HCT116 (cell line): ENCODE results near the gene SRPK2. TPM values are rescaled to one million over a fixed set of nuclear protein-coding genes. Genes with fewer than 3 reads are reported as not detected.

Source experiments
- ATAC-seq: fragments of 200-7000 bp; cut with Tn5 transposase; 2 replicates; pipeline ENCODE4 v1.9.1; 2020; ENCODE audit warnings: mild to moderate bottlenecking, moderate library complexity
- BruUV-seq: library from RNA; stranded (reverse); fragments of 400-500 nt; replicated peaks from 2 replicates; lab custom pipeline; 2021; lab: Mats Ljungman, UMichigan
- CTCF ChIA-PET: fragments of 300-600 bp; sonication (Branson Sonifier 250); formaldehyde crosslinking; loops from one replicate; lab custom pipeline; 2021; ENCODE audit warnings: antibody characterized with exemption; lab: Charles Lee
- POLR2A ChIA-PET: fragments of 300-600, 350-600 bp; sonication (Branson Sonifier 250); formaldehyde crosslinking; loops from one replicate; lab custom pipeline; 2021; ENCODE audit warnings: antibody characterized with exemption; lab: Charles Lee
- RAD21 ChIA-PET, 2 experiments: fragments of 300-600 bp; sonication (Branson Sonifier 250); formaldehyde crosslinking; loops; one replicate each; lab custom pipeline; 2023; ENCODE audit warnings: low total read pairs in 2 of 2; ENCODE audit not compliant: uncharacterized antibody in 2 of 2, unreplicated experiment in 2 of 2, low non-redundant PET in 1 of 2; lab: Charles Lee
- DNase-seq: peaks from one replicate; pipeline ENCODE4 v3.0.0-alpha.2; 2010; ENCODE audit warnings: low read depth, low spot score
- H2AFZ ChIP-seq: fragments of 200-600 bp; shearing (Covaris generic), sonication (generic); 2 replicates; pipeline ENCODE4 v1.6.1; 2017; ENCODE audit warnings: low read depth, mixed run types, mixed read lengths, antibody characterized with exemption, low read length; ENCODE audit not compliant: poor library complexity, severe bottlenecking
- H3K27ac ChIP-seq: 2 replicates; pipeline ENCODE4 v1.5.1; 2012; ENCODE audit warnings: low read depth, low read length
- H3K27me3 ChIP-seq: fragments of 200-600 bp; sonication (generic); 2 replicates; pipeline ENCODE4 v1.6.1; 2016; ENCODE audit warnings: mixed run types, low read length, mixed read lengths; ENCODE audit not compliant: insufficient read depth
- H3K36me3 ChIP-seq, 2 experiments: fragments of 200-500 bp in 1 of 2; fragments of 200-600 bp in 1 of 2; sonication (Bioruptor generic) in 1 of 2; sonication (generic) in 1 of 2; 2 replicates each; pipeline versions ENCODE4 v1.5.1 to v1.6.1; 2014 to 2016; ENCODE audit warnings: low read length in 2 of 2, inconsistent platforms in 1 of 2, mixed read lengths in 1 of 2, mixed run types in 1 of 2; ENCODE audit not compliant: insufficient read depth in 2 of 2, control insufficient read depth in 1 of 2
- H3K4me1 ChIP-seq, 2 experiments: fragments of 200-600 bp in 1 of 2; sonication (generic) in 1 of 2; 2 replicates each; pipeline versions ENCODE4 v1.5.1 to v1.6.1; 2012 to 2017; ENCODE audit warnings: low read length in 2 of 2, inconsistent platforms in 1 of 2, mild to moderate bottlenecking in 1 of 2, mixed read lengths in 1 of 2, mixed run types in 1 of 2, moderate library complexity in 1 of 2; ENCODE audit not compliant: insufficient read depth in 2 of 2, control insufficient read depth in 1 of 2
- H3K4me2 ChIP-seq: fragments of 200-600 bp; sonication (generic); 2 replicates; pipeline ENCODE4 v1.6.1; 2017; ENCODE audit warnings: mixed run types, low read length, mixed read lengths
- H3K4me3 ChIP-seq, 2 experiments: fragments of 200-600 bp in 1 of 2; sonication (generic) in 1 of 2; replicated peaks in 1 of 2; 2 replicates each; pipeline ENCODE4 v1.5.1; 2011 to 2016; ENCODE audit warnings: low read length in 2 of 2, control low read depth in 1 of 2, low read depth in 1 of 2, mild to moderate bottlenecking in 1 of 2, mixed read lengths in 1 of 2, mixed run types in 1 of 2
- H3K79me2 ChIP-seq: fragments of 200-600 bp; sonication (generic); 2 replicates; pipeline ENCODE4 v1.6.1; 2017; ENCODE audit warnings: mild to moderate bottlenecking, mixed run types, low read length, moderate library complexity, mixed read lengths; ENCODE audit not compliant: insufficient read depth
- H3K9ac ChIP-seq: fragments of 200-600 bp; sonication (generic); 2 replicates; pipeline ENCODE4 v1.6.1; 2016; ENCODE audit warnings: low read length, mixed read lengths
- H3K9me2 ChIP-seq: fragments of 200-600 bp; sonication (generic), shearing (Covaris generic); 2 replicates; pipeline ENCODE4 v1.6.1; 2017; ENCODE audit warnings: mixed run types, mild to moderate bottlenecking, moderate library complexity; ENCODE audit not compliant: insufficient read depth
- H3K9me3 ChIP-seq, 2 experiments: fragments of 200-500 bp in 1 of 2; fragments of 200-600 bp in 1 of 2; sonication (Bioruptor generic) in 1 of 2; sonication (generic) in 1 of 2; 2 replicates each; pipeline ENCODE4 v1.6.1; 2014 to 2017; ENCODE audit warnings: low read length in 2 of 2, mixed read lengths in 2 of 2, inconsistent platforms in 1 of 2, low read depth in 1 of 2, mild to moderate bottlenecking in 1 of 2, mixed run types in 1 of 2, moderate library complexity in 1 of 2; ENCODE audit not compliant: control insufficient read depth in 1 of 2, insufficient read depth in 1 of 2
- H4K20me1 ChIP-seq: fragments of 200-600 bp; sonication (generic), shearing (Covaris generic); 2 replicates; pipeline ENCODE4 v1.6.1; 2017; ENCODE audit warnings: mixed run types, mild to moderate bottlenecking, moderate library complexity; ENCODE audit not compliant: insufficient read depth
- CBX3 ChIP-seq: IDR thresholded peaks from 2 replicates; pipeline ENCODE4 v1.6.1; 2012; ENCODE audit warnings: low read depth
- CEBPB ChIP-seq: IDR thresholded peaks from 2 replicates; pipeline ENCODE4 v1.6.1; 2012; ENCODE audit warnings: low read depth
- EGR1 ChIP-seq: IDR thresholded peaks from 2 replicates; pipeline ENCODE4 v1.6.1; 2012; ENCODE audit warnings: low read depth
- ELF1 ChIP-seq: IDR thresholded peaks from 2 replicates; pipeline ENCODE4 v1.6.1; 2012; ENCODE audit warnings: low read depth, borderline replicate concordance
- EZH2 ChIP-seq: fragments of 200-600 bp; sonication (generic); IDR thresholded peaks from 2 replicates; pipeline ENCODE4 v1.6.1; 2017; ENCODE audit warnings: antibody characterized with exemption, mixed run types
- EZH2phosphoT487 ChIP-seq: fragments of 200-600 bp; IDR thresholded peaks from 2 replicates; pipeline ENCODE4 v1.6.1; 2018; ENCODE audit warnings: antibody characterized with exemption, borderline replicate concordance
- JUND ChIP-seq: IDR thresholded peaks from 2 replicates; pipeline ENCODE4 v1.6.1; 2012
- POLR2A ChIP-seq: IDR thresholded peaks from 2 replicates; pipeline ENCODE4 v1.7.0; 2011; ENCODE audit warnings: borderline replicate concordance; ENCODE audit not compliant: insufficient read depth, insufficient read length; ENCODE audit errors: extremely low read depth
- POLR2AphosphoS5 ChIP-seq: IDR thresholded peaks from 2 replicates; pipeline ENCODE4 v1.6.1; 2011; ENCODE audit warnings: mild to moderate bottlenecking, low read depth, low read length, moderate library complexity
- RAD21 ChIP-seq: IDR thresholded peaks from 2 replicates; pipeline ENCODE4 v1.6.1; 2012; ENCODE audit warnings: low read depth, mild to moderate bottlenecking
- REST ChIP-seq: IDR thresholded peaks from 2 replicates; pipeline ENCODE4 v1.6.1; 2012; ENCODE audit warnings: low read depth
- SIN3A ChIP-seq: IDR thresholded peaks from 2 replicates; pipeline ENCODE4 v1.6.1; 2012; ENCODE audit warnings: low read depth
- SRF ChIP-seq: IDR thresholded peaks from 2 replicates; pipeline ENCODE4 v1.6.1; 2012; ENCODE audit warnings: low read depth
- TCF7L2 ChIP-seq: IDR thresholded peaks from 2 replicates; pipeline ENCODE4 v1.7.0; 2011; ENCODE audit warnings: borderline replicate concordance, inconsistent platforms; ENCODE audit not compliant: insufficient read depth, insufficient read length; ENCODE audit errors: extremely low read depth
- ZFX ChIP-seq: fragments of 450-650 bp; IDR thresholded peaks from 2 replicates; pipeline ENCODE4 v1.6.1; 2017
- intact Hi-C: fragments of 100-400 bp; cut with micrococcal nuclease; formaldehyde crosslinking; loops from 2 replicates; pipeline ENCODE4 v1.10.0; 2022
- total RNA-seq: library from RNA; stranded (reverse); gene quantifications from one replicate; pipeline ENCODE4 v1.2.1, GENCODE V29; 2021; ENCODE audit not compliant: unreplicated experiment
- TF ChIP-seq, protein P1 (sequence below), 3 experiments: fragments of 200-600 bp in 1 of 3; sonication (generic) in 1 of 3; IDR thresholded peaks in 2 of 3; conservative IDR thresholded peaks in 1 of 3; 2 replicates each; pipeline ENCODE4 v1.5.1; 2012 to 2017; ENCODE audit warnings: low read depth in 2 of 3, low read length in 2 of 3, antibody characterized with exemption in 1 of 3, borderline replicate concordance in 1 of 3, control low read depth in 1 of 3, mild to moderate bottlenecking in 1 of 3, mixed read lengths in 1 of 3, mixed run types in 1 of 3, moderate library complexity in 1 of 3; ENCODE audit not compliant: insufficient read depth in 1 of 3

Gene SRPK2
- total RNA-seq, 1 experiment from 2014 or later: 37.4 TPM

DNA sequence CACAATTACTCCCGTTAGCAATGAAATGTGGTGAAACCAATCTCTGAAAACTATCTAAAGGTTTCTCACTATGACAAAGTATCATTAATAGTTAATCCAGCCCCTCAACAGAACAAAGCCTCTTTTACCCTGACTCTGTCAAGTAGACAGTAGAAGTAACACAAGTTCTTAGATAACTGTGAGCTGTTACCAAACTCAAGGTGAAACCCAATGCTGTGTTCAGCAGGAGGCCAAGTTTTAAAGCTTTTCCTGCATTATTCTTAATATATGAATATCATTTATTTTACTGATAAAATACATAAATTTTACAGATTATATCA, 109.1 kb downstream of the SRPK2 start (continued):
- TF ChIP-seq ZFX: no peak
- TF ChIP-seq POLR2A: no peak
- no peak for TF ChIP-seq EZH2

GRCh38 chr7:105278973-105279687, 109.6 kb downstream of the SRPK2 start:
- H3K27me3 ChIP-seq: no peaks in the 10 kb centered on the region
- H3K4me1 ChIP-seq: no peaks in the 10 kb centered on the region
- no peak overlapping the region for H3K27ac ChIP-seq
- ChIA-PET CTCF (no interaction called here), POLR2A (no interaction called here), RAD21 (no interaction called here)
- DNase-seq (no peak), ATAC-seq (no peak)
- no peak overlapping the region for H3K4me2 ChIP-seq
- H3K36me3 ChIP-seq: no peaks in the 10 kb centered on the region
- TF ChIP-seq RAD21: no peak
- no peak for TF ChIP-seq EZH2
- no peak for TF ChIP-seq EGR1
- no peak for TF ChIP-seq ZFX
- no peak for TF ChIP-seq EZH2phosphoT487
- no peak for TF ChIP-seq CBX3
- H4K20me1 ChIP-seq: no peaks in the 10 kb centered on the region
- no peak overlapping the region for H3K4me3 ChIP-seq
- no peaks in the 10 kb centered on the region for H3K9me2 ChIP-seq
- BruUV-seq: no TSS peak
- peaks cover 26% of the 10 kb centered on the region for H3K79me2 ChIP-seq
- no peak overlapping the region for H2AFZ ChIP-seq
- intact Hi-C loops: no loop called here
- H3K9me3 ChIP-seq: no peaks in the 10 kb centered on the region
- no peak overlapping the region for H3K9ac ChIP-seq

GRCh38 chr7:105278565-105278964, 110.2 kb downstream of the SRPK2 start:
- Histone ChIP-seq H3K9me3 (no peaks in the 10 kb centered on the region), H3K27me3 (no peaks in the 10 kb centered on the region), H3K4me1 (no peaks in the 10 kb centered on the region), H3K36me3 (no peaks in the 10 kb centered on the region), H4K20me1 (no peaks in the 10 kb centered on the region), H3K4me2 (no peak overlapping the region), H2AFZ (no peak overlapping the region), H3K4me3 (no peak overlapping the region), H3K79me2 (peaks cover 28% of the 10 kb centered on the region), H3K9ac (no peak overlapping the region), H3K9me2 (no peaks in the 10 kb centered on the region), H3K27ac (no peak overlapping the region)
- BruUV-seq: no TSS peak
- ChIA-PET POLR2A (no interaction called here), CTCF (no interaction called here), RAD21 (no interaction called here)
- DNase-seq (no peak), ATAC-seq (no peak)
- intact Hi-C loops: no loop called here
- TF ChIP-seq POLR2A (no peak), SIN3A (no peak), TCF7L2 (no peak), SRF (no peak), POLR2AphosphoS5 (no peak), JUND (no peak), CEBPB (no peak), REST (no peak), ZFX (no peak), ELF1 (no peak)
- TF ChIP-seq, protein P1, sequence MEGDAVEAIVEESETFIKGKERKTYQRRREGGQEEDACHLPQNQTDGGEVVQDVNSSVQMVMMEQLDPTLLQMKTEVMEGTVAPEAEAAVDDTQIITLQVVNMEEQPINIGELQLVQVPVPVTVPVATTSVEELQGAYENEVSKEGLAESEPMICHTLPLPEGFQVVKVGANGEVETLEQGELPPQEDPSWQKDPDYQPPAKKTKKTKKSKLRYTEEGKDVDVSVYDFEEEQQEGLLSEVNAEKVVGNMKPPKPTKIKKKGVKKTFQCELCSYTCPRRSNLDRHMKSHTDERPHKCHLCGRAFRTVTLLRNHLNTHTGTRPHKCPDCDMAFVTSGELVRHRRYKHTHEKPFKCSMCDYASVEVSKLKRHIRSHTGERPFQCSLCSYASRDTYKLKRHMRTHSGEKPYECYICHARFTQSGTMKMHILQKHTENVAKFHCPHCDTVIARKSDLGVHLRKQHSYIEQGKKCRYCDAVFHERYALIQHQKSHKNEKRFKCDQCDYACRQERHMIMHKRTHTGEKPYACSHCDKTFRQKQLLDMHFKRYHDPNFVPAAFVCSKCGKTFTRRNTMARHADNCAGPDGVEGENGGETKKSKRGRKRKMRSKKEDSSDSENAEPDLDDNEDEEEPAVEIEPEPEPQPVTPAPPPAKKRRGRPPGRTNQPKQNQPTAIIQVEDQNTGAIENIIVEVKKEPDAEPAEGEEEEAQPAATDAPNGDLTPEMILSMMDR (IDR thresholded peaks at IDR 0.05 in 2 of 3, conservative IDR thresholded peaks at IDR 0.05 in 1 of 3; ENCODE audit: borderline replicate concordance in 1 of 3, insufficient read depth in 1 of 3, low read depth in 2 of 3, low read length in 2 of 3): no peak
